Measurements from ENCODE around the gene COL13A1.

Gene COL13A1

GRCh38 chr10:69907517-69907916 is 105.8 kb downstream of the COL13A1 start:
- Histone ChIP-seq H3K4me1 (ENCODE audit: insufficient read depth, low read length, severe bottlenecking) (no peaks in the 10 kb centered on the region), H3K9me3 (ENCODE audit: low read length) (no peaks in the 10 kb centered on the region)
- TF ChIP-seq CTCF (IDR thresholded peaks at IDR 0.05; ENCODE audit: low read length) (no peak), EZH2 (IDR thresholded peaks at IDR 0.05; ENCODE audit: borderline replicate concordance, low read length) (no peak)

GRCh38 chr10:69908124-69908523 is 106.4 kb downstream of the COL13A1 start:
- no peaks in the 10 kb centered on the region for H3K9me3 ChIP-seq (ENCODE audit: low read length)
- H3K27ac ChIP-seq (ENCODE audit: low read depth, low read length, poor library complexity, severe bottlenecking): no peak overlapping the region
- H3K4me1 ChIP-seq (ENCODE audit: insufficient read depth, low read length, severe bottlenecking): no peaks in the 10 kb centered on the region
- H3K9ac ChIP-seq (ENCODE audit: low read length): no peak overlapping the region
- no peak overlapping the region for H2AFZ ChIP-seq (ENCODE audit: low read length)
- no peaks in the 10 kb centered on the region for H3K9me2 ChIP-seq (ENCODE audit: low read depth, low read length)
- H3K36me3 ChIP-seq (ENCODE audit: insufficient read depth, low read length): no peaks in the 10 kb centered on the region
- H4K20me1 ChIP-seq (ENCODE audit: insufficient read depth, low read length): no peaks in the 10 kb centered on the region
- peaks cover 6% of the 10 kb centered on the region; the same call in 1 of the 2 replicates for H3K27me3 ChIP-seq (ENCODE audit: insufficient read depth, low read length)
- no peaks in the 10 kb centered on the region for H3F3A ChIP-seq (ENCODE audit: insufficient read depth, low read length)
- H3K4me3 ChIP-seq (ENCODE audit: low read depth, low read length, poor library complexity, severe bottlenecking): no peak overlapping the region
- H3K79me2 ChIP-seq (ENCODE audit: insufficient read depth, low read length): no peaks in the 10 kb centered on the region
- TF ChIP-seq CTCF (IDR thresholded peaks at IDR 0.05; ENCODE audit: low read length) (no peak), EZH2 (IDR thresholded peaks at IDR 0.05; ENCODE audit: borderline replicate concordance, low read length) (no peak)
- H3K4me2 ChIP-seq (ENCODE audit: low read length): no peak overlapping the region

More at GRCh38 chr10:69907517-69907916, 105.8 kb downstream of the COL13A1 start:
- Histone ChIP-seq H3K4me2 (ENCODE audit: low read length) (no peak overlapping the region), H3K9me2 (ENCODE audit: low read depth, low read length) (no peaks in the 10 kb centered on the region), H3K4me3 (ENCODE audit: low read depth, low read length, poor library complexity, severe bottlenecking) (no peak overlapping the region), H3K36me3 (ENCODE audit: insufficient read depth, low read length) (no peaks in the 10 kb centered on the region), H2AFZ (ENCODE audit: low read length) (no peak overlapping the region), H3K27ac (ENCODE audit: low read depth, low read length, poor library complexity, severe bottlenecking) (no peak overlapping the region), H3K9ac (ENCODE audit: low read length) (no peak overlapping the region), H3K27me3 (ENCODE audit: insufficient read depth, low read length) (peaks cover 6% of the 10 kb centered on the region; the same call in 1 of the 2 replicates), H3F3A (ENCODE audit: insufficient read depth, low read length) (no peaks in the 10 kb centered on the region), H4K20me1 (ENCODE audit: insufficient read depth, low read length) (no peaks in the 10 kb centered on the region), H3K79me2 (ENCODE audit: insufficient read depth, low read length) (no peaks in the 10 kb centered on the region)

- Histone ChIP-seq H3K9me2 (ENCODE audit: low read depth, low read length) (no peaks in the 10 kb centered on the region), H3K36me3 (ENCODE audit: insufficient read depth, low read length) (no peaks in the 10 kb centered on the region), H3K4me3 (ENCODE audit: low read depth, low read length, poor library complexity, severe bottlenecking) (no peak overlapping the region), H3K27ac (ENCODE audit: low read depth, low read length, poor library complexity, severe bottlenecking) (no peak overlapping the region), H3K4me1 (ENCODE audit: insufficient read depth, low read length, severe bottlenecking) (no peaks in the 10 kb centered on the region), H3K27me3 (ENCODE audit: insufficient read depth, low read length) (peaks cover 6% of the 10 kb centered on the region; the same call in 1 of the 2 replicates), H3K9ac (ENCODE audit: low read length) (no peak overlapping the region), H3F3A (ENCODE audit: insufficient read depth, low read length) (no peaks in the 10 kb centered on the region), H2AFZ (ENCODE audit: low read length) (no peak overlapping the region), H4K20me1 (ENCODE audit: insufficient read depth, low read length) (no peaks in the 10 kb centered on the region), H3K79me2 (ENCODE audit: insufficient read depth, low read length) (no peaks in the 10 kb centered on the region), H3K4me2 (ENCODE audit: low read length) (no peak overlapping the region), H3K9me3 (ENCODE audit: low read length) (no peaks in the 10 kb centered on the region)
- TF ChIP-seq EZH2 (IDR thresholded peaks at IDR 0.05; ENCODE audit: borderline replicate concordance, low read length): no peak
- no peak for TF ChIP-seq CTCF (IDR thresholded peaks at IDR 0.05; ENCODE audit: low read length)
Observed at GRCh38 chr10:69910561-69910960, 108.9 kb downstream of the COL13A1 start.
